PFSK-1 (cell line): ENCODE measurements around the gene MBNL1.

ENCODE experiments used
- POLR2AphosphoS5 ChIP-seq: IDR thresholded peaks from 2 replicates; pipeline ENCODE4 v1.6.1; 2012; ENCODE audit warnings: low read depth, mild to moderate bottlenecking, control low read depth, low read length, moderate library complexity
- REST ChIP-seq, 2 experiments: IDR thresholded peaks; 2 replicates each; pipeline versions ENCODE4 v1.6.1 to v1.8.0; 2011 to 2012; ENCODE audit warnings: low read depth in 2 of 2, low read length in 2 of 2, control low read depth in 1 of 2, inconsistent platforms in 1 of 2, mild to moderate bottlenecking in 1 of 2, moderate library complexity in 1 of 2; ENCODE audit not compliant: insufficient read depth in 1 of 2
- SIN3A ChIP-seq: IDR thresholded peaks from 2 replicates; pipeline ENCODE4 v1.6.1; 2012; ENCODE audit warnings: mild to moderate bottlenecking, low read length, moderate library complexity, borderline replicate concordance; ENCODE audit not compliant: insufficient read depth
- TAF1 ChIP-seq: IDR thresholded peaks from 2 replicates; pipeline ENCODE4 v1.6.1; 2012; ENCODE audit warnings: low read length, control low read depth, borderline replicate concordance; ENCODE audit not compliant: insufficient read depth

GRCh38 chr3:152405915-152406802 lies 137.4 kb downstream of the MBNL1 start:
- TF ChIP-seq TAF1: no peak
- TF ChIP-seq POLR2AphosphoS5: no peak
- TF ChIP-seq REST (IDR thresholded peaks at IDR 0.05; ENCODE audit: insufficient read depth in 1 of 2, low read depth in 2 of 2, low read length in 2 of 2): no peak
- no peak for TF ChIP-seq SIN3A
